Astrocyte (in vitro differentiated cells and primary cell): ENCODE data around the gene ADRB1. TPM values are rescaled to one million over a fixed set of nuclear protein-coding genes. Genes with fewer than 3 reads are reported as not detected.

Source experiments
- DNase-seq: peaks from one replicate; pipeline ENCODE4 v3.0.0-alpha.2; 2010; ENCODE audit warnings: low read depth
- FAIRE-seq: peaks from 2 replicates; lab custom pipeline; 2011; peaks lifted over from hg19 to GRCh38; lab: Jason Lieb, UNC
- H2AFZ ChIP-seq: 2 replicates; pipeline ENCODE4 v1.6.0; 2012; ENCODE audit warnings: low read depth, low read length, inconsistent platforms
- H3K27ac ChIP-seq: 2 replicates; pipeline ENCODE4 v1.5.1; 2011; ENCODE audit warnings: low read depth, low read length, inconsistent platforms
- H3K27me3 ChIP-seq: 2 replicates; pipeline ENCODE4 v1.6.0; 2011; ENCODE audit warnings: low read length, inconsistent platforms; ENCODE audit not compliant: insufficient read depth
- H3K36me3 ChIP-seq: 2 replicates; pipeline ENCODE4 v1.5.1; 2011; ENCODE audit warnings: low read length, inconsistent platforms; ENCODE audit not compliant: insufficient read depth
- H3K4me1 ChIP-seq: 2 replicates; pipeline ENCODE4 v1.5.1; 2011; ENCODE audit warnings: low read length, inconsistent platforms; ENCODE audit not compliant: insufficient read depth
- H3K4me2 ChIP-seq: 2 replicates; pipeline ENCODE4 v1.6.0; 2012; ENCODE audit warnings: low read length, inconsistent platforms
- H3K4me3 ChIP-seq: 2 replicates; pipeline ENCODE4 v1.5.1; 2011; ENCODE audit warnings: low read depth, mild to moderate bottlenecking, low read length, inconsistent platforms; ENCODE audit not compliant: insufficient read depth
- H3K79me2 ChIP-seq: 2 replicates; pipeline ENCODE4 v1.6.0; 2012; ENCODE audit warnings: mild to moderate bottlenecking, low read length, inconsistent platforms; ENCODE audit not compliant: insufficient read depth
- H3K9ac ChIP-seq: 2 replicates; pipeline ENCODE4 v1.6.0; 2012; ENCODE audit warnings: mild to moderate bottlenecking, low read length, inconsistent platforms
- H3K9me3 ChIP-seq: 2 replicates; pipeline ENCODE4 v1.5.1; 2012; ENCODE audit warnings: low read depth, mild to moderate bottlenecking, low read length, inconsistent platforms; ENCODE audit not compliant: insufficient read depth
- H4K20me1 ChIP-seq: 2 replicates; pipeline ENCODE4 v1.6.0; 2012; ENCODE audit warnings: low read length, inconsistent platforms; ENCODE audit not compliant: insufficient read depth
- H3K27ac Mint-ChIP-seq: one replicate; pipeline ENCODE4 v1.8.0; 2021; ENCODE audit warnings: mild to moderate bottlenecking, mixed read lengths; ENCODE audit not compliant: unreplicated experiment
- H3K27me3 Mint-ChIP-seq: one replicate; pipeline ENCODE4 v1.8.0; 2021; ENCODE audit warnings: low read depth, mixed read lengths; ENCODE audit not compliant: unreplicated experiment
- H3K36me3 Mint-ChIP-seq: one replicate; pipeline ENCODE4 v1.8.0; 2021; ENCODE audit warnings: low read depth, mixed read lengths; ENCODE audit not compliant: unreplicated experiment
- H3K4me1 Mint-ChIP-seq: one replicate; pipeline ENCODE4 v1.8.0; 2021; ENCODE audit warnings: low read depth, mixed read lengths; ENCODE audit not compliant: unreplicated experiment
- H3K4me3 Mint-ChIP-seq: one replicate; pipeline ENCODE4 v1.8.0; 2021; ENCODE audit warnings: mild to moderate bottlenecking, moderate library complexity, mixed read lengths; ENCODE audit not compliant: unreplicated experiment
- H3K9me3 Mint-ChIP-seq: one replicate; pipeline ENCODE4 v1.8.0; 2021; ENCODE audit warnings: mild to moderate bottlenecking, mixed read lengths; ENCODE audit not compliant: unreplicated experiment
- EZH2 ChIP-seq: IDR thresholded peaks from 2 replicates; pipeline ENCODE4 v1.6.1; 2012; ENCODE audit warnings: mild to moderate bottlenecking, low read length, inconsistent platforms; ENCODE audit not compliant: insufficient read depth
- total RNA-seq: library from RNA; stranded (reverse); gene quantifications from 2 replicates; pipeline ENCODE4 v1.2.1, GENCODE V29; 2021
- TF ChIP-seq, protein P1 (sequence below): IDR thresholded peaks from 2 replicates; pipeline ENCODE4 v1.5.1; 2011; ENCODE audit warnings: low read depth, mild to moderate bottlenecking, inconsistent platforms, low read length, moderate library complexity; ENCODE audit not compliant: insufficient read depth

Gene ADRB1
- total RNA-seq, 1 donor from 2014 or later: 1.3 TPM

DNA sequence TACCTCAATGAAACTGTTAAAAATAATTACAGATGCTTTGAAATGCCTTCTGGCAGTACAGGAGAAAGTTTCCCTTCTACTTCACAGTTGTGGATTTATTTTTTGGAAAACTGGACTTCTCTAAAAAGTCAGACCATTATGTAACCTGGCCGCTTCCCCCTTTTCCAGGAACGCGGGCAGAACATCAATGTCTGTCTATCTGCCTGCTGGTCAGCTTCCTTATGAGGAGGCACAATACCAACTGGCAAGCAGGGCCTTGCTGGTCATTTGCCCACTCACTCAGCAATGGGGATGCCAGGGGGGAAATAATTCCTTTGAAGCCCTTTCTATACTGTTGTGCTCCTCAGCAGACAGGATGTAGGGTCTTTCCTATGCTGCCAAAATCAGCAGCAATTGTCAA is 22.5 kb upstream of the ADRB1 start:
- H3K4me1 Mint-ChIP-seq: peaks cover 18% of the 10 kb centered on the region
- no peak overlapping the region for H3K4me2 ChIP-seq
- H3K9me3 ChIP-seq: no peaks in the 10 kb centered on the region
- H3K27me3 Mint-ChIP-seq: peaks cover 20% of the 10 kb centered on the region
- no peak for TF ChIP-seq EZH2
- TF ChIP-seq, protein P1, sequence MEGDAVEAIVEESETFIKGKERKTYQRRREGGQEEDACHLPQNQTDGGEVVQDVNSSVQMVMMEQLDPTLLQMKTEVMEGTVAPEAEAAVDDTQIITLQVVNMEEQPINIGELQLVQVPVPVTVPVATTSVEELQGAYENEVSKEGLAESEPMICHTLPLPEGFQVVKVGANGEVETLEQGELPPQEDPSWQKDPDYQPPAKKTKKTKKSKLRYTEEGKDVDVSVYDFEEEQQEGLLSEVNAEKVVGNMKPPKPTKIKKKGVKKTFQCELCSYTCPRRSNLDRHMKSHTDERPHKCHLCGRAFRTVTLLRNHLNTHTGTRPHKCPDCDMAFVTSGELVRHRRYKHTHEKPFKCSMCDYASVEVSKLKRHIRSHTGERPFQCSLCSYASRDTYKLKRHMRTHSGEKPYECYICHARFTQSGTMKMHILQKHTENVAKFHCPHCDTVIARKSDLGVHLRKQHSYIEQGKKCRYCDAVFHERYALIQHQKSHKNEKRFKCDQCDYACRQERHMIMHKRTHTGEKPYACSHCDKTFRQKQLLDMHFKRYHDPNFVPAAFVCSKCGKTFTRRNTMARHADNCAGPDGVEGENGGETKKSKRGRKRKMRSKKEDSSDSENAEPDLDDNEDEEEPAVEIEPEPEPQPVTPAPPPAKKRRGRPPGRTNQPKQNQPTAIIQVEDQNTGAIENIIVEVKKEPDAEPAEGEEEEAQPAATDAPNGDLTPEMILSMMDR: no peak
- no peak overlapping the region for H3K27ac Mint-ChIP-seq
- peaks cover 6% of the 10 kb centered on the region for H3K9me3 Mint-ChIP-seq
- no peaks in the 10 kb centered on the region for H4K20me1 ChIP-seq
- no peaks in the 10 kb centered on the region for H3K36me3 Mint-ChIP-seq
- no peaks in the 10 kb centered on the region for H3K79me2 ChIP-seq
- H2AFZ ChIP-seq: no peak overlapping the region
- no peaks in the 10 kb centered on the region for H3K36me3 ChIP-seq
- no peaks in the 10 kb centered on the region for H3K27me3 ChIP-seq
- no peak overlapping the region for H3K9ac ChIP-seq
- H3K27ac ChIP-seq: no peak overlapping the region
- DNase-seq: no peak
- H3K4me3 Mint-ChIP-seq: no peak overlapping the region
- no peak overlapping the region for H3K4me3 ChIP-seq
- H3K4me1 ChIP-seq: peaks cover 9% of the 10 kb centered on the region
- no peak for FAIRE-seq

DNA sequence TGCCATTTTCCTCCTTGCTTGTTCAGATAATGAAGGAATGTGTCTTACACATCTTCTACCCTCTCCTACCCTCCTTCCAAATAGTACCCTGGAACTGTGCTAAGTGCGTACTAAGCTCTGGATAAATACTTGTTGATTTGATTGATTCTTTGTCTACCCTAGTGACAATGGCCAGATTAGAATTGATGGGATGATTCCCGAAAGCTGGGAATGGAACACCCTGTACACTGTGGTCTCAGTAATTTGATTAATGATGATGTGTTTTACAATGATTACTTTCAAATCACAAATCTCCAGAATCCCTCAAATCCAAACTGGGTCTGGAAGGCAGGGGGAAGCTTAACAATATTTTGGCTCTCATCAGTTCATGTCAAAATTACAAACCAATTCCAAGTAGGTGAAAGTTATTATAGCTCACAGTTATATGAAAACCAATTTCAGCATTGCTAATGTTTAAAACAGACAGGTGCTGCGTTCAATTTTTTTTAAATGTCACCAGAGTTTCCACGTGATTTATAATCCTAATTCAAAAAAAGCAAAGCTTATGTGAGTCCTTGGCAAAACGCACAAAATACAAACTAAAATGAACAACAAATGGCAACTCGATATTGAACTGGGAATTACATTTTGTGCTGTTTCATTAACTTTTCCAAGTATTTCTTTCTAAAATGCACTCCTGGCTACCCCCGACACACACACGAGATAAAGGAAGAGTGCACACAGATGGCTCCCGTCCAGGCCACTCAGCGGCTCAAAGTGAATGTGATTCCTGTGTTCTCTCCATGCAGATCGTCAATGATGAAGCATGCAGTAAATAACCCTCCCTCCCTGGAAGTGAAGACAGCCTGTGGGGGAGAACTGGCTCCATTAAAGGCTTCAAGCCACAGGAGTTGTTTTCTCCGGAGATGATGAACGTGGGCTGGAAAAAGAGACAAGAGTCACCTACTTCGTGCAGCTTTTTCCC is 21.7 kb upstream of the ADRB1 start:
- Mint-ChIP-seq H3K36me3 (no peaks in the 10 kb centered on the region), H3K4me3 (no peak overlapping the region), H3K27me3 (peaks cover 15% of the 10 kb centered on the region), H3K9me3 (peaks cover 3% of the 10 kb centered on the region), H3K27ac (no peak overlapping the region), H3K4me1 (peaks cover 26% of the 10 kb centered on the region)
- H3K4me1 ChIP-seq: peaks cover 12% of the 10 kb centered on the region
- H3K79me2 ChIP-seq: no peaks in the 10 kb centered on the region
- TF ChIP-seq, protein P1: no peak
- no peak for TF ChIP-seq EZH2
- no peak overlapping the region for H3K4me3 ChIP-seq
- H3K4me2 ChIP-seq: peak overlapping the region; percentile 28
- DNase-seq (no peak), FAIRE-seq (no peak)
- H3K9ac ChIP-seq: no peak overlapping the region
- H2AFZ ChIP-seq: peak overlapping the region; percentile 28
- no peaks in the 10 kb centered on the region for H3K36me3 ChIP-seq
- H3K9me3 ChIP-seq: no peaks in the 10 kb centered on the region
- H4K20me1 ChIP-seq: no peaks in the 10 kb centered on the region
- no peak overlapping the region for H3K27ac ChIP-seq
- no peaks in the 10 kb centered on the region for H3K27me3 ChIP-seq
